ENCODE data around the gene PSTK.

DNA sequence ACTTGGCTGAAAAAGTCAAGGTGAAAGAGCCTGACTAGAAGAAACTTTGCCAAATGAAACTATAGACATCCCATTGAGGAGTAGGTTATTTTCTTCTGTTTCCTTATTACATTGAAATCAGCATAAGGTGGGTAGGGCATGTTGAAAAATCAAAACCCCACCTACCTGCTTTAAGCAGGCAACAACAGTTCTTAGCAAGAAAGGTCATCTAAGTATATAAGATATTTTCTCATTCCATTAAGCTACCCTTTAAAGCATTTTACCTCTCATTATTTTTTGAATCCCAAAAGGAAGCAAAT, 59.4 kb downstream of the PSTK start:
- TF ChIP-seq, protein P1, sequence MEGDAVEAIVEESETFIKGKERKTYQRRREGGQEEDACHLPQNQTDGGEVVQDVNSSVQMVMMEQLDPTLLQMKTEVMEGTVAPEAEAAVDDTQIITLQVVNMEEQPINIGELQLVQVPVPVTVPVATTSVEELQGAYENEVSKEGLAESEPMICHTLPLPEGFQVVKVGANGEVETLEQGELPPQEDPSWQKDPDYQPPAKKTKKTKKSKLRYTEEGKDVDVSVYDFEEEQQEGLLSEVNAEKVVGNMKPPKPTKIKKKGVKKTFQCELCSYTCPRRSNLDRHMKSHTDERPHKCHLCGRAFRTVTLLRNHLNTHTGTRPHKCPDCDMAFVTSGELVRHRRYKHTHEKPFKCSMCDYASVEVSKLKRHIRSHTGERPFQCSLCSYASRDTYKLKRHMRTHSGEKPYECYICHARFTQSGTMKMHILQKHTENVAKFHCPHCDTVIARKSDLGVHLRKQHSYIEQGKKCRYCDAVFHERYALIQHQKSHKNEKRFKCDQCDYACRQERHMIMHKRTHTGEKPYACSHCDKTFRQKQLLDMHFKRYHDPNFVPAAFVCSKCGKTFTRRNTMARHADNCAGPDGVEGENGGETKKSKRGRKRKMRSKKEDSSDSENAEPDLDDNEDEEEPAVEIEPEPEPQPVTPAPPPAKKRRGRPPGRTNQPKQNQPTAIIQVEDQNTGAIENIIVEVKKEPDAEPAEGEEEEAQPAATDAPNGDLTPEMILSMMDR (IDR thresholded peaks at IDR 0.05) = no peak
- TF ChIP-seq ZFX (IDR thresholded peaks at IDR 0.05; ENCODE audit: borderline replicate concordance) = no peak

Data from 22Rv1 (cell line).